ENCODE data around the gene MGAT5.

MGAT5 gene

GRCh38 chr2:134233728-134234136, 20.1 kb upstream of the MGAT5 start:
- peak overlapping the region; percentile 82 for H3K27ac ChIP-seq (ENCODE audit: low read depth, low read length, poor library complexity, severe bottlenecking)
- H3K9me3 ChIP-seq (ENCODE audit: low read length), result peaks cover 3% of the 10 kb centered on the region; the same call in 1 of the 2 replicates
- H2AFZ ChIP-seq (ENCODE audit: low read length), result no peak overlapping the region
- peaks cover 9% of the 10 kb centered on the region; the same call in 1 of the 2 replicates for H3K36me3 ChIP-seq (ENCODE audit: insufficient read depth, low read length)
- H3K9me2 ChIP-seq (ENCODE audit: low read depth, low read length), result no peaks in the 10 kb centered on the region
- H3K4me2 ChIP-seq (ENCODE audit: low read length), result peak overlapping the region; percentile 16; the same call in 1 of the 2 replicates
- H3F3A ChIP-seq (ENCODE audit: insufficient read depth, low read length), result no peaks in the 10 kb centered on the region
- no peaks in the 10 kb centered on the region for H3K27me3 ChIP-seq (ENCODE audit: insufficient read depth, low read length)
- no peak for TF ChIP-seq EZH2 (IDR thresholded peaks at IDR 0.05; ENCODE audit: borderline replicate concordance, low read length)
- TF ChIP-seq CTCF (IDR thresholded peaks at IDR 0.05; ENCODE audit: low read length), result no peak
- H3K9ac ChIP-seq (ENCODE audit: low read length), result peak overlapping the region; percentile 24; the same call in 1 of the 2 replicates
- H3K4me3 ChIP-seq (ENCODE audit: low read depth, low read length, poor library complexity, severe bottlenecking), result no peak overlapping the region
- H3K79me2 ChIP-seq (ENCODE audit: insufficient read depth, low read length), result 0 out of 2 replicates have a peak, but pooled peaks cover 9% of the 10 kb centered on the region
- H4K20me1 ChIP-seq (ENCODE audit: insufficient read depth, low read length), result no peaks in the 10 kb centered on the region
- peaks cover 40% of the 10 kb centered on the region for H3K4me1 ChIP-seq (ENCODE audit: insufficient read depth, low read length, severe bottlenecking)

- H3K9ac ChIP-seq (ENCODE audit: low read length), result no peak overlapping the region
- no peaks in the 10 kb centered on the region for H3K9me3 ChIP-seq (ENCODE audit: low read length)
- H3K4me1 ChIP-seq (ENCODE audit: insufficient read depth, low read length, severe bottlenecking), result peaks cover 40% of the 10 kb centered on the region
- no peak overlapping the region for H3K4me2 ChIP-seq (ENCODE audit: low read length)
- no peak overlapping the region for H3K4me3 ChIP-seq (ENCODE audit: low read depth, low read length, poor library complexity, severe bottlenecking)
- H3K27ac ChIP-seq (ENCODE audit: low read depth, low read length, poor library complexity, severe bottlenecking), result peak overlapping the region; percentile 82
- H3K36me3 ChIP-seq (ENCODE audit: insufficient read depth, low read length), result peaks cover 9% of the 10 kb centered on the region; the same call in 1 of the 2 replicates
- no peak overlapping the region for H2AFZ ChIP-seq (ENCODE audit: low read length)
- 0 out of 2 replicates have a peak, but pooled peaks cover 7% of the 10 kb centered on the region for H3K79me2 ChIP-seq (ENCODE audit: insufficient read depth, low read length)
- H3K27me3 ChIP-seq (ENCODE audit: insufficient read depth, low read length), result no peaks in the 10 kb centered on the region
- no peaks in the 10 kb centered on the region for H3F3A ChIP-seq (ENCODE audit: insufficient read depth, low read length)
- H3K9me2 ChIP-seq (ENCODE audit: low read depth, low read length), result no peaks in the 10 kb centered on the region
- TF ChIP-seq EZH2 (IDR thresholded peaks at IDR 0.05; ENCODE audit: borderline replicate concordance, low read length) (no peak), CTCF (IDR thresholded peaks at IDR 0.05; ENCODE audit: low read length) (no peak)
- no peaks in the 10 kb centered on the region for H4K20me1 ChIP-seq (ENCODE audit: insufficient read depth, low read length)
Observed at GRCh38 chr2:134234535-134234934, 19.3 kb upstream of the MGAT5 start.

GRCh38 chr2:134235510-134236144, 18.2 kb upstream of the MGAT5 start:
- Histone ChIP-seq H3K9me3 (ENCODE audit: low read length) (no peaks in the 10 kb centered on the region), H3K27me3 (ENCODE audit: insufficient read depth, low read length) (no peaks in the 10 kb centered on the region), H2AFZ (ENCODE audit: low read length) (no peak overlapping the region), H3K9me2 (ENCODE audit: low read depth, low read length) (no peaks in the 10 kb centered on the region), H3K4me3 (ENCODE audit: low read depth, low read length, poor library complexity, severe bottlenecking) (no peak overlapping the region), H3K36me3 (ENCODE audit: insufficient read depth, low read length) (0 out of 2 replicates have a peak, but pooled peaks cover 5% of the 10 kb centered on the region), H3K4me1 (ENCODE audit: insufficient read depth, low read length, severe bottlenecking) (peaks cover 40% of the 10 kb centered on the region), H3K9ac (ENCODE audit: low read length) (no peak overlapping the region), H3K4me2 (ENCODE audit: low read length) (no peak overlapping the region), H3K27ac (ENCODE audit: low read depth, low read length, poor library complexity, severe bottlenecking) (peak overlapping the region; percentile 10), H3K79me2 (ENCODE audit: insufficient read depth, low read length) (0 out of 2 replicates have a peak, but pooled peaks cover 6% of the 10 kb centered on the region), H3F3A (ENCODE audit: insufficient read depth, low read length) (no peaks in the 10 kb centered on the region), H4K20me1 (ENCODE audit: insufficient read depth, low read length) (no peaks in the 10 kb centered on the region)
- no peak for TF ChIP-seq CTCF (IDR thresholded peaks at IDR 0.05; ENCODE audit: low read length)
- no peak for TF ChIP-seq EZH2 (IDR thresholded peaks at IDR 0.05; ENCODE audit: borderline replicate concordance, low read length)
